CD4-positive, alpha-beta T cell treated with Interleukin-6 at 100 ng/mL for 8 hours (primary cell): ENCODE data around the gene OAT.
A peak's percentile ranks its signal among the peaks of the same experiment; 100 is the strongest.

Source experiments
- DNase-seq: peaks from one replicate; pipeline ENCODE4 v3.0.0-alpha.2; 2020; ENCODE audit warnings: mixed read lengths, low spot score

Gene OAT

GRCh38 chr10:124403548-124403947, 15.2 kb downstream of the OAT start:
- peak; percentile 65 for DNase-seq

- DNase-seq: no peak
Measured at GRCh38 chr10:124402273-124402672, 16.4 kb downstream of the OAT start.

DNA sequence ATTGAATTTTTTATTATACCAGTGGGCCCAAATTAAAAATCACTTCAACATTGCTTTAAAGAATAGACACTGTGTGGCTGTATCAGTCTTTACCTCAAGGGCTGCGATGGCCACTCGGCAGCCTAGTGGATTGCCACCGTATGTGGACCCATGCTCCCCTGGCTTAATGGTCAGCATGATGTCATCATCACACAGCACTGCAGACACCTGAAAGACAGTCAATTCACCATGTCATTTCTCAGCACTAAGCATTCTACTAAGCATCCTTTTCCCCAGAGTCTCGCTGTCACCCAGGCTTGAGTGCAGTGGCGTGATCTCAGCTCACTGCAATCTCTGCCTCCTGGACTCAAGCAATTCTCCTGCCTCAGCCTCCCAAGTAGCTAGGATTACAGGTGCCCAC, 17.1 kb downstream of the OAT start:
- DNase-seq: no peak

DNA sequence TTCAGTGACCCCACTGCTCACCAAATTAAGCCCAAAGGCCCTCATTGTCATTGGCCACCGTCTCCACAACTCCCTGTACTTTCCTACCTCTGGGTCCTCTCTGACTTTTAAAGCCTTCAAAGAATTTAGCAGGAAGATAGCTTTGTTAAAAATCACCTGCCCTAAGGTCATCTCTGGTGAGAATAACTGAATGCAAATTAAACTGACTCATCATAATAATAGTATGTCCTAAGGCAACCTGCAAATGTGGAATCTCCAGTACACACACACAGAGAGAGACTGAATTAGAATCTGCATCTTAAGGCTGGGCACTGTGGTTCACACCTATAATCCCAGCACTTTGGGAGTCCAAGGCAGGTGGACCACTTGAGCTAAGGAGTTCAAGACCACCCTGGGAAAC, 24.1 kb downstream of the OAT start:
- DNase-seq: no peak

DNA sequence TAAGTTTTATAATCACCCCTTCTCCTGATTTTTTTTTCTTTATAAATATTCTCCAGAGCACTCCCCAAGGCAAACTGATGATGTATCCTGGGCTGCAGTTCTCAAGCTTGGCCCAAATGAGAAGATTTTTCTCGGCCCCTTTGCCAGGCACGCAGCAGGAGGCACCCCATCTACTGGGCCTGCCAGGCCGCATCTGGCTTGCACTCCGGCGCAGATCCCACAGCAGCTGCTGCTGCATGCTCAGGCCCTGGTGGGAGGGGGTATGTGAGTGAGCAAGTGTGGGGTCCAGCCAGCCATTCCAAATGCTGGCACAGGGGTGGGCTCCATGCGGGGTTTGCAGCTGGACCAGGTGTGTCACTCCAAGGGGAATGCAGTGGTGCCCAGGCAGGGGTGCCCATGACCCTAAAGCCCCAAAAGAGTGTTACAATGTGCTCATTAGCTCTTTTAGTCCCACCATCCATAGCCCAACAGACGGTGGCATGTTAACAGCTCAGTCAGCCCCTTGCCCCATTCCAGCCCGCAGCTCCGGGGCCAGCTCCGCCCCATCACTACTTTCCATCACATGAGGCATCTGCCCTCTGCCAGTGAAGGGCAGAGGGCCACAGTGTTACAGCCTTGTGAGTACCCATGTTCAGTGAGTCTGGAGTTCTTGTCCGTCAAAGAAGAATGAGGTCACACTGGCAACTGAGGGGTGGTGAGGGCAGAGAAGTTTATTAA, 25.9 kb downstream of the OAT start:
- DNase-seq: no peak

DNA sequence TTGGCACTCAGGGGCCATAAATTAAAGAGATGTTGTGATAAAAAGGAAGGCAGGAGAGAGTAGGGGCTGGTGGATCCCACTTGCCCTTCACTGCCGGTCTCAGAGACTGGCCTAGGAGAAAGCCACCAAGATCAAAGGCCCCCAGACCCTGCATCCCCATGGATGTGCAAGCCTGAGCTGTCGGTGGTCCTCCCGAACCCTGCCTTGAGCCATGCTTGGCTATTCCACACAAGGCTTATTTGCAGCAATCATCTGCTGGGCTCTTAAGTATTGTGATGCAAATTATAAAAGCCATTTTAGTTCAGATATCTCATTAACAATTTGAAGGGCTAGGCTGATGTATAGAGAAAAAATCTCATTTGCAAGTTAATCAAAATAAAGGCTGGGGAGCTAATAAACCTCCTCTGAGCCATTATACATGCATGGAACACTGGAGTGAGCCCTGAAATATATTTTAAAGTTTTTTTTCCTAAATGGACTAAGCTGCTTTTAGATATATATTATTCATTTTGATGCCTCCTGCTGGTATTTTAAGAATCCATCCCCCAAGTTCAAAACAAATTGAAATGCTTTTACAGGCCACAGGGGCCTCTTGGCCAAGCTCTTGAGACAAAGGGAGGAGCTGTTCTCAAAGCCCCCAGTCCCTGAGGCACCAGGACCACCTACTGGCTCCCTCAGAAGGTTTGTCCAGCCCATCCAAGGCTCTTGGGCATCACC, 28.1 kb downstream of the OAT start:
- no peak for DNase-seq

- DNase-seq: no peak
Measured at GRCh38 chr10:124389613-124390361, 28.9 kb downstream of the OAT start.

DNA sequence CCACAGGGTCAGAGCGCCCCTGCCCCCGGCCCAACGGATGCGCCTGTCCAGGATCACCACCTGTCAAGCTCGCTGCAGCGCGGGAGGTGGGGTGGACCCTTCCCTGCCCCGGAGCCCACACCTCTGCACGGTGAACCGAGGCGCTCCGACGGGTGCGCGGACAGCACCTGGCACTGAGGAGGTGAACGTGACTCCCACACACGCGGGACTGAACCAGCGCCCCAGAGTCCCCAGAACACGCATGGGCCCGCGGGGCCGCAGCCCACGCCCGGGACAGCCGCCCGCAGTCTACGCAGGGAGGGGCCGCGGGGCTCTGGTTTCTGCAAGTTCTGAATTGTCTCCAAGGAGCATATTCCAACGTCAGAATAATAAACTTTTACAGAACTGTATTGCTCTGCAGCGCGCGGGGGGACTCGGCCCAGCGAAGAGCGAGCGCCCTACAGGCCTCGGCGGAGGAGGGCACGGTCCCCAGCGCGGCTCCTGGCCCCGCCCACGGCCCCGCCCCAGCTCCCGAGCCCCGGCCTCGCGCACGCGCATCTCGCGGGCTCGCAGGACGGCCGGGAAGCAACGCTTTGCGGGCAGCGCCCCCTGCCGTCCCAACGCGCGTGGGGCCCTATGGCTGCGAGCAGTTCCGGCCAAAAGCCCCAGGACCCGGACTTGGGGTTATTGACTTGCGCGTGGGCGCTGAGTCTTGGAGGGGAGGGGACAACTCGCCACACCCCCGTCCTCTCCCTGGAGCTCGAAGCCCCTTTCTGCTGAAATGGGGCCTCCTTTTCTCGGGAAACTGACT, 29.7 kb downstream of the OAT start:
- peak; percentile 91 for DNase-seq

- no peak for DNase-seq
Measured at GRCh38 chr10:124388476-124388822, 30.3 kb downstream of the OAT start.

DNA sequence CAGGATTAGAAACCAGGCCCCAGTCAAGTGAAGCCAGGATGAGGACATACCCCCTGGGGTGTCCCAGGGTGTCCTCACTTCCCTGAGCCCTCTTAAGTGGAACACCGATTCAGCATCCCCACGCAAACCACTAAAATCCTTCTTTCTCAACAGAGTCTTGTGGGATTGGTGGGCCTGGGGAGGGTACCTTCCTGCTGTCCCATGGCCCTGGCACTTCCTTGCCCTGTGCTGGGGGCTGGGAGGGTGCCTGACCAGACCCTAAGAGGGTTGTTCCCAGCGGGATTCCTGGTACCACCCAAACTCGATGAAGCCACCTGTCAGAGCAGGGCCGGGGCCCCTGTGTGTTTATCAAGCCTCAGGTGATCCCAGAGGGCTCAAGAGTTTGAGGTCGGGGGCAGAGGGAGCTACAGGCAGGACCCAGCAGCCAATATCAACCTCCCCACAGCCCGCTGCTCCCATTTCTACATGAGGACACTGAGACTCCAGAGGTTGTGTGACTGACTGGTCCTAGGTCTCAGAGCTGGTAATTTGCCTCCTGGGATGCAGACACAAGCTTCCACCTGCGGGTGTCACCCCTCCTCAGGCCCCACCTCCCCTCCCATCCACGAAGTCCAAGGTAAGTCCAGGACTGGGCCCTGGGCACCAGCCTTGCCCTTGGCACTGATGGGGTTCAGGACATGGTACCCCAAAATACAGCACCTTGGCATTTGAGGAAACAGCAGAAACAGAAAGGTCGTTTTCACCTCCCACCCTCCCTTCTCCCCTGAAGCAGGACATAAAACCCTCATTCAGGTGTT, 31.4 kb downstream of the OAT start:
- DNase-seq: no peak

GRCh38 chr10:124386186-124387077, 32.3 kb downstream of the OAT start:
- no peak for DNase-seq

DNA sequence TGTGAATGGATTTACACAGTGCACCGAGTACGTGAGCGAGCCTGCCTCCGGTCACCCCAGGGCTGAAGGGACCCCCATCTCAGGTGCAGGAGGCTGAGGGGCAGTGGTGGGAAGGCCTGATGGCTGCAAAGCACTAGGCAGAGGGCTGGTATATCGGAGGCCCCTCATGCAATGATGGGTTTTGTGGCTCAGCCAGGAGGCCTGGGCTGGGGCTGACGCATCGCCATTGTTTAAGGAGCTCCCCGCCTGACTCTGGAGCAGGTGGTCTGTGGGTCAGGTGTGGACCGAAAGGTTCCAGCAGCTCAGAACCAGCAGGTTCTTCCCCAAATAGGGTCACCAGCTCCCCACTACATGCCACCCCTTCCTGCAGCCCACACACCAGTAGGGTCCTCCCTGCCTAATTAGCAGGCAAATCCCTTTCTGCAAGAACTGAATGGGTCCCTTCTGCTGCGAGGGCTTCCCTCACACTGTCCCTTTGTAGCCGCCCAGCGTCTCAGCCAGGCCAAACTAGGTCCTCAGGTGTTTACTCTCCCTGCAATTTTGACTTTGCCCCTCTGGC, 33.0 kb downstream of the OAT start:
- DNase-seq: no peak

- DNase-seq: no peak
Measured at GRCh38 chr10:124384591-124385190, 34.0 kb downstream of the OAT start.

DNA sequence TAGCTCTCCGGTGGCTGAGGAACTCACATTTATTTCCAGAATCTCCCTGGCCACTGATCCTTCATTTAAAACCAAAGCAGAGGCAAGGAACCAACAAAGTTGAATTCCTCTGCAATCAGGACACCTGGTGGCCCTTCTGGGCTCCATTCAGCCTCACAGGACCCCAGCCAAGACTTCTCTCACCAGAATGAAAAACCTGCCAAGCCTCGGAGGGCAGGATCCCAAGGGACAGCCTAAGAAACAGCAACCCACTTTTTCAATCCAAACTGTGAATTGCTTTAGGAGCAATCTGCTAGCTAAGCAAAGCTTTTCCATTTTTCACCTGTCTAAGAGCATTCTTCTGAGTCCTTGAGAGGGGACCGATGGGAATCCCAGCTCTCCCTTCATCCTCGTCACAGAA, 34.6 kb downstream of the OAT start:
- DNase-seq: no peak

- DNase-seq: no peak
Measured at GRCh38 chr10:124383496-124383895, 35.2 kb downstream of the OAT start.

DNA sequence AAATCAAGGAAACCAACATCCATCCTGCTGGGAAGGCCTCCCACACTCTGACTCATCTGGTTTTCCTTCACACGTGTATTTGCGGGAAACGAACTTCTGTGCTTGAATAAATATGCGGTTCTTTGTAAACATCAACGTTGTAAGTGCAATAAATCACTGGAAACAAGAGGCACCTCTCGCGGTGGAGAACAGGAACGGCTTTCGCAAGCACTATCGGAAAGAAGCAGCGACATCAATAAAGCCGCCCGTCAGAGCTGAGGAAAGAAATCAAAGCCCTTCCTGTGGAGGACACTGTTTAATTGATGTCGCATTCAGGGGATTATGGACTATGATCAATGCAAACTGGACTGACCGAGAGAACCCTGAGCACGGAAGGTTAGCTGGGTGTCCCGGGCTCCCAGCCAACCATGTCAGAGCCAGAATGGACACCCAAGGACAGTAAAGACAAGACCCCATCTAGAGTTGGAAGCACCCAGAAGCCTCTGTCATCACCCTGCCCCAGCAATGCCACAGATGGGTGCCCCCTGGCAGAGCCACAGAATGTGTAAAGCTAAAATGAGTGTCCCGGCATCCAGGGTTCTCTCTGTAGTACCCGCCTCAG, 37.6 kb downstream of the OAT start:
- no peak for DNase-seq

DNA sequence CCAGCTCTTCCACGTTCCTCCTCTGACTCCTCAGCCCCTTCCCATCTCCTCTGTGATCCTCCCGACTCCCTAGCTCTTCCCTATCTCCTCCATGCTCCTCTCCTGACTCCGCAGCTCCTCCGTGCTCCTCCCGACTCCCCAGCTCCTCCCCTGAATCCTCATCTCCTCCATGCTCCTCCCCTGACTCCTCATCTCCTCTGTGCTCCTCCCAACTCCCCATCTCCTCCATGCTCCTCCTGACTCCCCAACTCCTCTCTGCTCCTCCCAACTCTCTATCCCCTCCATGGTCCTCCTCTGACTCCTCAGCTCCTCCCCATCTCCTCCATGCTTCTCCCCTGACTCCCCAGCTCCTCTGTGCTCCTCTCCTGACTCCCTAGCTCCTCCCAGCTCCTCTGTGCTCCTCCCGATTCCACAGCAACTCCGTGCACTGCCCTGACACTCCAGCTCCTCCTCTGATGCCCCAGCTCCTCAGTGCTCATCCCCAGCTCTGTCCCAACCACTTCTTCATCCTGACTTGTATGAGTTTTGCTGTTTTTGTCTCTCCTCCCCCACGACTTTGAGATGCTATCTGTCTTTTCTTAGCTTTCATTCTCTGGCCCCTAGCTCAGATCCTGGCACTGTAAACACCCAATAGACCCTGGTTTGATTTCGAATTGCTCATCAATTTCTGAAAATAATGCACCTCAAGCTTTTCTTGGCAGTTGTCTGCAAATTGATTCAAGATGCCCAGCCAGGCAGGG, 38.3 kb downstream of the OAT start:
- no peak for DNase-seq

GRCh38 chr10:124379609-124380193, 39.0 kb downstream of the OAT start:
- no peak for DNase-seq
